GM18909 (cell line): Measurements from ENCODE around the gene CCL23.

Experiments used
- ATAC-seq: cut with Tn5 transposase; IDR thresholded peaks from one replicate; pipeline ENCODE4 v1.9.1; 2021; ENCODE audit warnings: mild to moderate bottlenecking; ENCODE audit not compliant: unreplicated experiment, poor library complexity

The CCL23 gene

GRCh38 chr17:35972945-35973332, 44.8 kb downstream of the CCL23 start:
- no peak for ATAC-seq

GRCh38 chr17:35972535-35972934, 45.2 kb downstream of the CCL23 start:
- no peak for ATAC-seq

- no peak for ATAC-seq
Measured at GRCh38 chr17:35972066-35972465, 45.7 kb downstream of the CCL23 start.

DNA sequence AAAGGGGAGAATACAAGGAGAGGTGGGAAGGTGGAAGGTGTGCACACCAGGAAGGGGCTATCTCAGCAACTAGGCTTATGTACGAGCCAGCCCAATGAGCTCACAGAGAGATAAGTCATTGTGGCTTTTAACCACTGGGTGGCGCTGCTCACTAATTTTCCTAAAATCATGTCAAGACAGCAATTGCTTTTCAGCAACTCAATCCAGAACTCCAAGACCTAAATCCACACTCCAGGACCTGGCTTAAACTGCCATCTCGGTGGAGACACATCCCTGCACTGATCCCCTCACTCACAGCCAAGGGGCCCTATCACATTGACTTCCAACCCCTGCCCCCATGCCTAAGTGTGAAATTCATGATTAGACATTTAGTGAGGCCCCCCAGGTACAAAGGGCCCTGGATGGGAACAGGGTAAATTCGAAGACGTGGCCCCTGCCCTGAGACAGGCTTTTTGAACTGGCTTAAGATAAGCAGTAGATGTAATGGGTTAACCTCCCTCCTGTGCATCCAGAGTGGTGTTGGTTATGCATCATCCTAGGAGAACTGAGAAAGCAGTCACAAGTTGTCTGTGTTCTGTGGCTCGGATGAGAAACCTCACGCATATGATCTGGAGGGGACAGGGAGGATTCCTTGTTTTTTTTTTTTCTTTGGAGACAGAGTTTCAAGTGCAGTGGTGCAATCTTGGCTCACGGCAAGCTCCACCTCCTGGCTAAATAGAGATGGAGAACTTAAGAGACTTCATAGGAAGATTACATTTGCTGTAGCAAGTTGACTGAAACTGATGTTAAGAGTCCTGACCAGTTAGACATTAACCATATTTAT, 48.0 kb downstream of the CCL23 start:
- ATAC-seq: no peak

DNA sequence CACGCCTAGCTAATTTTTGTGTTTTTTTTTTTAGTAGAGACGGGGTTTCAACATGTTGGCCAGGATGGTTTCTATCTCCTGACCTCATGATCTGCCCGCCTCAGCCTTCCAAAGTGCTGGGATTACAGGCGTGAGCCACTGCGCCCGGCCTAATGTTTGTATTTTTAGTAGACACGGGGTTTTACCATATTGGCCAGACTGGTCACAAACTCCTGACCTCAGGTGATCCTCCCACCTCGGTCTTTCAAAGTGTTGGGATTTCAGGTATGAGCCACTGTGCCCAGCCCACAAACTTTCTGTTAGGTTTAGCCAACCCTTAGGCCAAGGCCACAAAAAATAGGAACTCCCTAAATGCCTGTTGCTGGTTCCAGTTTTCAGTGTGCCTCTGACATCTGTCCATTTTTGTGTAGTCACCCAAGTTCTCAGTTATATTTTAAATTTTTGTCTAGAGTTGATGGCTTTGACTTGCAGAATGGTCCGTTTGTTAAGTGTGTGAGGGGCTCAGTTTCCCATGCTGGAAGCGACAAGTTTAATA, 49.2 kb downstream of the CCL23 start:
- ATAC-seq: no peak

DNA sequence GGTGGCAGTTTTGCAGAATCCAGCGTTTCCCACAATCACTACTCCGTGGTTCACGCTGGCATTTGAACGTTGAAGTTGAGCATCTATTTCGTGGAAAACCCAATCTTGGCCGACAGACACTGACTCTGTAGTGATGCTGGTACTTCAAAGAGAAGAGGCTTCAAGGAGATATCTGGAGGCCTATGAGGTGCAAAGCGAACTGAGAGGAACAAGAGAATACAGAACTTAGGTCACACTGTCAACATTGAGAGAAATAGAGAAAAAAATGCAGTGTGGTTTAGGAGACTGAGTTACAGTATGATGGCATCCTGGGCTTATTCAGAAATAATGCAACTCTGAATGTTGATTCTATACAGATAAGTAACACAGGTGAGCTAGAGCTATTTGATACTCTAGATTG, 52.5 kb downstream of the CCL23 start:
- ATAC-seq: no peak

DNA sequence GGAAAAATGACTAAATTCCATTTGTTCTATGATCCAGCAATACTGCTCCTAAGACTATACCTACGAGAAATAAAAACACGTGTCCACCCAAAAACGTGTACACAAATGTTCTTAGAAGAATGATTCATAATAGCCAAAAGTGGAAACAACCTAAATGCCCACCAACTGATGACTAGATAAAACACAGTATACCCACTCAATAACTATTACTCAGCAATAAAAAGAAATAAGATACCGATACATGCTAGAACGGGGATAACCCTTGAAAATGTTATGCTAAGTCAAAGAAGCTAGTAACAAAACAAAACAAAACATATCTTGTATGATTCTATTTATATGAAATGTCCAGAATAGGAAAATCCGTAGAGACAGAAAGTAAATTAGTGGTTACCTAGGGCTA, 54.1 kb downstream of the CCL23 start:
- ATAC-seq: no peak
